Smooth muscle cell of the brain vasculature (primary cell): Measurements from ENCODE around the gene C20orf141.
"Not testable (repeated sequence)": the region's sequence is repeated elsewhere in the genome, so short reads cannot be mapped to it uniquely, and the experiment has no call there.

Experiments used
- DNase-seq: peaks from one replicate; pipeline ENCODE4 v3.0.0-alpha.2; 2012; ENCODE audit warnings: low read depth, low spot score

C20orf141 gene

DNA sequence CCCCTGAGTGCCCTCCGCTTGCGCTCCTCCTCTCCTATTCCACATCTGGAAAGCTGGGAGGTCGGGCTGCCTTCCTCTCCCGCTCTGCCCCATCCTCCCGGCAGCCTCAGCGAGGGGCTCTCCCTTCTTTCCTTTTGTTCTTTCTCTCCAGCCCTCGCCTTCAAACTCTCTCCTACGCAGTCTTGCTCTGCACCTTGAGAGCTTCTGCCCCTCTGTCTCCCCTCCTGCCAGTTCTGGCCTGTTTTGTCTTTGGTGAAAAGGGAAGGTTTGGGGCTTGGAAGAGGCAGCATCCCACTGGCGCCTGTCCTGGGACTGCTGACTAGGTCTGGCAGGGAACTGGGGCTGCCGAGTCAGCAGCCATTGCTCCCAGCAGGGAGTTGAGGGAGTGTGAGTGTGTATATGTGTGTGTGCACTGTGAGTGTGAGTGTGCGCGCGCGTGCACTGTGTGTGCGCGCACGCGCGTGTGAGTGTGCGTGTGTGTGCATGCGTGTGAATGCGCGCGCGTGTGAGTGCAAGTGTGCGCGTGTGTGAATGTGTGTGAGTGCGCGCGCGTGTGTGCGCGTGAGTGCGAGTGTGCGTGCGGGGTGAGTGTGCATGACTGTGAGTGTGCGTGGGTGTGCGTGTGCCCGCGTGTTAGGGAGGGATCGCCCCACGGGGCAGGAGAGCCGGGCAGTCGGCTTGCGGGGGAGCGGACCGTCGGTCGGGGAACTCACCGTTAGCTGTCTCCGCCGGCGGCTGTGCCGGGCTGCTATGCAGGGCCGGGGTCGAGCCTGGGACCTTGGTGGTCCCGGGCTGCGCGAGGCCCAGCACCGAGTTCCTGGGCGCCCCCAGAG, 14.9 kb upstream of the C20orf141 start:
- no peak for DNase-seq

DNA sequence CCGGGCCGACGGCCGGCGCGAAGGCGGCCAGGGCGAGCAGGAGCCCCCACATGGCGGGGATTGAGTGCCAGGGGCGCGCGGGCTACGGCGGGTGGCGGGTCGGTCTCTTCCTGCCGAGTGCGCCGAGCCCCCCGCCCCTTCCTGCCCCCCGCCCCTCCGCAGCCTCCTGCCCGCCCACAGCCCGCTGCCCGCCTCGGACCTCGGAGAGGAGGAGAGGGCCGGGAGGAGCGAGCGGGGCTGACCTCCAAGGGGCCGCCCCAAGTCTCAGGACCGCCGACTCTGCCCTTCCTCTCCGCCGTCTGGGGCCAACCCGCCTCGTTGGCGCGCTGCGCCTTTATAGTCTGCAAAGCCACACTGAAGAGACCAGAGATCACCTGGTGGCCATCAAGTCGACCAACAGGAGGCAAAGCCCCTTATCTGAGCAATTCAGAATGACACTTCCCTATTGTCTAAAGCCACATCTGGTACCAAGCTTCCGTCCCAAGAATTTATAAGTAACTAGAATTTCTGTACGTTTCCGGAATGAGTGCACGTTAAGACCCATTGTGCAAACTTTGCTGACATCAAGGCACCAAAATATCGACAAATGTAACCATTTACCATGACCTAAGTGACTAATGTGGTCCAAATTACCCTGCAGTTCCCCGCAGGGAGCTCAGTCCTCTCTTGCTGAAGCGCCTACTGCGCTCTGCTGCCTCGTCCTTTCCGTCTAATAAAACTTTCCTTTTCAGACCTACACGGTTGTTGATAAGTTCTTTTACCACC, 14.1 kb upstream of the C20orf141 start, which contains the start of gene CPXM1:
TSS of gene CPXM1 (minus strand) at position 107 of the 765 bp plus-strand sequence. CDS start at position 52, 55 bp downstream.
- DNase-seq, result no peak

DNA sequence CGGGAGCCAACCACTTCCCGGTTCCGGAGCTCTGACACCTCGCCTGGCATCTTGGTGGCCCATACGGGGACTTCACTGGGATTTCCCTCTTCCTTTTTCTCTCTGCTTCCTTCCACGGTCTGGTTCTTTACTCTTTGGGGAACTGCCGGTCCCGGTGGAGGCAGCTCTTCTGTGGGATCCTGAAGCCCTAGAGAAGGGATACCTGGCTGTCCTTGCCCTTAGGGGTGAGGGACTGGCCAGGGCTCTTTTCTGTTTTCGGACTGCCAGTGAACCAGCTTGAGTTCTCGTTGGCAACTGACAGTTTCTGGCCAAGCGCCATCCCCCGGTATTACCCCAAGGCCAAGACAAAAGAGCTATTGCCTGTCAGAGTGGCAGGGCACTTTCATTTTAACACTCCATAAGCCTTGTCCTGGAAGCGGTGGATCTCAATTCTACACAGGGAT, 13.5 kb upstream of the C20orf141 start:
- no peak for DNase-seq

DNA sequence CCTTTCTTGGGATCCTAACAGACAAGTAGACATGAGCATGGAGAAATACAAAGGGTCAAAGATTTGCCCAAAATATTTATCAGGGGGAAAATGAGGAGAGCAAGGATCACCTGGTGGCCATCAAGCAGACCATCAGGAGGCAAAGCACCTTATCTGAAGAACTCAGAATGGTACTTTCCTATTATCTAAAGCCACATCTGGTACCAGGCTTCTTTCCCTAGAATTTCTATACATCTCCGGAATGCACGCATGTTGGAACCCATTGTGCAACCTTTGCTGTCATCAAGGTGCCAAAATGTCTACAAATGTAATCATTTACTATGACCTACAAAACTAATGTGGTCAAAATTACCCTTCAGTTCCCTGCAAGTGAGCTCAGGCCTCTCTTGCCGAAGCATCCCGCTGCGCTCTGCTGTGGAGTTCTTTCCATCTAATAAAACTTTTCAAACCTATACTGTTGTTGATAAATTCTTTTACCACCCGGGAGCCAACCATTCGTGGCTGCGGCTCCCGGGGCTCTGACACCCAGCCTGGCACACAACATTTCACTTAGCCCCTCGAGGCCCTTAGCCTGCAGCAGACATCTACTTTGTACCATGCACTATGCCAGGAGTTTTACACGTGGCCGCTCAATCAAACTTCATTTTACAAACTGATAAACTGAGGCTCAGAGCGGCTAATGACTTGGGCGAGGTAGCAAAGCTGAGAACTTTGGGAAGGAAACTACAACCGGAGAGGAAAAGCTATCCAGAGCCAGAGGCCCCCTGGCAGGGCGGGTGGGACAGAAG, 10.6 kb upstream of the C20orf141 start:
- DNase-seq, result no peak

DNA sequence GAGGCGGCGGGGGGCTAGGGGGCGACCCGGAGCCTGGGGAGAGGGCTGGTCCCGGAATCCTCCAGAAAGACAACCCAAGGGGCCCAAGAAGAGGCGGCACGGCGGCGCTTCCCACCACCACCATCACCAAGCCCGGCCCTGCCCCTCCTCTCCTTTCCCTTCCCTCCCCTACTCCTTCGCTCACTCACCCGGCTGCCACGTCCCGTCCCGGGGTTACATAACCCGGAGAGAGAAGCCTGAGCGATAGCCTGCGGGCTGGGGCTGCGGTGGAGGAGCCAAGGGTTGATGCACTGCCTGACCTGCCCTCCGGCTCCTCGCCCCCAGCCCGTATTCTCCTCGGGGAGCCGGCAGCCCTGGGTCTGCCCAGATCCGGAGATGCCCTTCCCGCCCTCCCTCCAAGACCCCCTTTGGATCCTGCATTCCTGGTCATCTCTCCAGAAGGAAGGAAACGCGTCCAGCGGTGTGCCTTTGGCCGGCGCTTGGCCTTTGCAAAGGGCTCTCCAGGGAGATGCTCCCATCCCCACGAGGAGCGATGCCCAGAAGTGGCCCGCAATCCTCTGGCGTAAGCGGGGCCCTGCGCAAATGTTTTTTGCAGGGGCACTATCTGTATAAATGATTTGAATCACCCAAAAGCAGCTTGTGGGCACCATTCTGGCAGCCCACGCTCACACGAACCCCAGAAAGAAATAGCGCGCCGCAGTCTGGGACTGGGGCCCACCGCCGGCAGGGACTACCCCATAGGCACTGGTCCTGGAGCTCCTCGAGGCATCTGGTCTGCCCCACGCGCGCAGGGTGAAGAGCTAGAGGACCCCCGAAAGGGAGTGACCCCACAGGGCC, 9.7 kb upstream of the C20orf141 start:
- DNase-seq, result no peak

DNA sequence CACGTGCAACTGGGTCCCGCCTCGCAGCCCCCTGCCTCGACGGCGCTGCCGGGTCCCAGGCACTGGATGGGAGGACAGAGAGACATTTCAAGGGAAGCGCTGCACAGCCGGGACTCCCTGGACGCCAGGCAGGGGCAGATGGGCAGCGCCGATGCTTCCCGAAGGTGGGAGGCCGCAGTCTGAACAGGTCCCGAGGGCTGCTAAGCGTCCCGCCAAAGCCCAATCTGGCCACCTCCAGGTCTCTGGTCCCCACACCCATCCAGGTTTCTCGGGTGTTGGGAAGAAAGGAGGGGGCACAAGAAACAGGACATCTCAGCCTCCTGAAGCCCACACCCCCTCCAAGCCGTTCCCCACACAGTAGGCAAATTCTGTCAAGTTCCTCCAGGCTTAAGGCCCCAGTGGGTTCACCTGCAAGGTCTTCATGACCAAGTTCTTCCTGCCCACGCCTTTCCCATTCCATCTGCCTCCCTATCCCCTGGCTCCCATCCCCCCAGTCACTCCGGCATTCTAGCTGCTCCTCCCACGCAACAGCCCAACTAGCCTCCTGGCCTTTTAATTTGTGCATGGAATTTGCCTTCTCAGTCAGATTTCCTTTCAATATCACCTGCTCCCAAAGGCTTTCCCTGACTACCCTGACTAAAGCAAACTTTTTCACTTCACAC, 9.0 kb upstream of the C20orf141 start:
- no peak for DNase-seq

DNA sequence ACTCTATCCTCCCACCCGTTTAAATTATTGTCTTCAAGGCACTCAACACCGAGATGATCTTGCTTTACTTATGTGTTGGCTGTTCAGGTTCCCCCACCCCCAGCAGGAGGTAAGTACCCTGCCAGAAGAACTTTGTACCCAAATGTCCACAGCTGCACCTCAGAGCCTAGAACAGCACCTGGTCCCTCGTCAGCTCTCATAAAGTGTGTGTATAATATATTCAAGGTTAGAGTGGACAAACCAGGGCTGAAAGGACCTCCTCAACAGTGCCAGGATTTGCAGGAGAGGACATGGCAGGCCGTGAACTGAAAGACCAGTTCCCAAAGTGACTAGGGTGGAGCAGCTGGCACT, 8.5 kb upstream of the C20orf141 start:
- DNase-seq, result no peak

DNA sequence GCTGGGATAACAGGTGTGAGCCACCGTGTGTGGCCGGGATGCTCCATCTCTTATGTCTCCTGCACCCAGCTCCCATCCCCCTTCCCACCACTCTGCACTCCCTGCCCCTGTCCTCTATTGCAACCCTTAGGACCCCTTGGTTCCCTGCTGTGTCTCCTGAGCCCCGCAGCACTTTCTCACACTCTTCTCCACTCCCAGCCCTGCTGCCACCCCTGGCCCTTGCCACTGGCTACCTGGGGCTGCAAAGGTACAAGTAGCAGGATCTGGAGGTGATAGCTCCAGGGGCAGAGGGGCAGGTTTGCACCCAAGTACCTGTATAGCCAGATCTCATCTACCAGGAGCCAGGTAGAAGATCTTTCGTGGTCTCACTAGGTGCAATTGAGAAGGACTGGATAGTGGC, 7.8 kb upstream of the C20orf141 start:
- no peak for DNase-seq

DNA sequence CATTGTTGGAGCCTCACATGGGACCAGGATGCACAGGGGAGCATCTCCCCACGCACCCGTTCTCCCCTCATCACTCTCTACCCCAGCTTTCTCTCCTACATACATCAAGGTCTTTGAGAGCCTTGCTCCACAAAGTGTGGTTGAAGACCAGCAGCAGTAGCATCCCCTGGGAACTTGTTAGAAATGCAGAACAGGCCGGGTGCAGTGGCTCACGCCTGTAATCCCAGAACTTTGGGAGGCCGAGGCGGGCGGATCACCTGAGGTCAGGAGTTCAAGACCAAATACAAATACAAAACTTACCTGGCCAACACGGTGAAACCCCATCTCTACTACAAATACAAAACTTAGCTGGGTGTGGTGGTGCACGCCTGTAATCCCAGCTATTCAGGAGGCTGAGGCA, 6.9 kb upstream of the C20orf141 start:
- DNase-seq, result not testable (repeated sequence)

DNA sequence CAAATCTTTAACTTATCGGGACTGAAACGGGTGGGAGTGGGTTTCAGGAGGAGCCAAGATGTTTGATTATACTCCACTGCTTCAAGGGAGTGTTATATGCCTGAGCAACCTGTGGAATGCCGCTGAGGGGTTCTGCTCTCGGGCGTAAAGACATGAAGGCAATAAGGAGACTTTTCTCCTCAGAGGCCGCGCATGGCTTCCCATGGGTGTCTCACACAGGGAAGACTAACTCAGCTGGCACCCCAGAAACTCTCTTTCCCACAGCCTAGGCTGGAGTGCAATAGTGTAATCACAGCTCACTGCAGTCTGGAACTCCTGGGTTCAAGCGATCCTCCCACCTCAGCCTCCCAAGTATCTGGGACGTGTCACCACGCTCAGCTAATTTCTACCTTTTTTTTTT, 5.1 kb upstream of the C20orf141 start:
- DNase-seq, result no peak

DNA sequence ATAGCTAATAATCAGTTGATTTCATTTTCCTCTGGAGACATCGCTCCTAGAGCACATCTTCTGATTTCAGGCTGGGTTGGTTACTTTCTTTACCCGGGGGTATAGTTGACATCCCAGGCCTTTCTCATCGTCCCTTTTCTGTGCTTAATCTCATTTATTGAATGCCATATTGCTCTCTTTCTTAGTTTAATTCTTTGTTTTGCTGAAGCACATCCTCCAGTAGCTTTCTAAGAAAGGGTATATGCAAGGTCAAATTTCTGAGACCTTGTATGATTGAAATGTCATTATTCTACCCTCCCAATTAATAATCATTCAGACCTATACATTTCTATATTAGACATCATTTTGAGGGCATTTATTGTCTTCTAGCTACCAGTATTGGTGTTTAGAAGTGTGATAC, 2.6 kb upstream of the C20orf141 start:
- DNase-seq, result no peak

DNA sequence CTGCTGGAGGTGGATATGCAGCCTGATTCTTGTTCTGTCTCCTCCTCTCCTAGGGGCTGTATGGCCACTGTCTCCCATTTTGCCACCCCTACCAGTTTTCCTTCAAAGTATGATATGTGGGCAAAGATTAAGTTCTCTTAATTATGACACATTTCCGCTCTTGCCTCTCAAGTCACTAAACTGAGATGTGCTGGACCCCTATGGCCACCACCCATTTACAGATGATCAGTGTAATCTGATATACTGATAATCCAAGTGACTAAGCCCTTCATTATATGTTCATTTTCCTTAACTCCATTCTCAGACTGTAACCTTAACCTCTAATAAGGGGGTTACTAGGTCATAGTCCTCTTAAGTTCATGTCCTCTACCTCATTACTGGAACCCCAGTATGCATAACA, 711 bp upstream of the C20orf141 start:
- no peak for DNase-seq

DNA sequence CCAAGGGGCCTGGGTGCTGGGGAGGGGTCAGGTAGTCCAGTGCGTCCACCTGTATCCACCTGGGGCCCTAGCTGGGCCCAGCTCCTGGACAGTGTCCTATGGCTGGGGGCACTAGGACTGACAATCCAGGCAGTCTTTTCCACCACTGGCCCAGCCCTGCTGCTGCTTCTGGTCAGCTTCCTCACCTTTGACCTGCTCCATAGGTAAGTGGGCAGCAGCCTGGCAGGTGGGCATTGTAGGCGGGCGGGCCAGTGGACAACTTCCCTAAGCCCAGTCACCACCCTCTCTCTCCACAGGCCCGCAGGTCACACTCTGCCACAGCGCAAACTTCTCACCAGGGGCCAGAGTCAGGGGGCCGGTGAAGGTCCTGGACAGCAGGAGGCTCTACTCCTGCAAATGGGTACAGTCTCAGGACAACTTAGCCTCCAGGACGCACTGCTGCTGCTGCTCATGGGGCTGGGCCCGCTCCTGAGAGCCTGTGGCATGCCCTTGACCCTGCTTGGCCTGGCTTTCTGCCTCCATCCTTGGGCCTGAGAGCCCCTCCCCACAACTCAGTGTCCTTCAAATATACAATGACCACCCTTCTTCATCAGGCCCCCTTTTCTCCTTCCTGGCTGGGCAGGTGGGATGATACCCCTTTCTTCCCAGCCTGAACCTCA, 584 bp downstream of the C20orf141 start:
- DNase-seq, result no peak

DNA sequence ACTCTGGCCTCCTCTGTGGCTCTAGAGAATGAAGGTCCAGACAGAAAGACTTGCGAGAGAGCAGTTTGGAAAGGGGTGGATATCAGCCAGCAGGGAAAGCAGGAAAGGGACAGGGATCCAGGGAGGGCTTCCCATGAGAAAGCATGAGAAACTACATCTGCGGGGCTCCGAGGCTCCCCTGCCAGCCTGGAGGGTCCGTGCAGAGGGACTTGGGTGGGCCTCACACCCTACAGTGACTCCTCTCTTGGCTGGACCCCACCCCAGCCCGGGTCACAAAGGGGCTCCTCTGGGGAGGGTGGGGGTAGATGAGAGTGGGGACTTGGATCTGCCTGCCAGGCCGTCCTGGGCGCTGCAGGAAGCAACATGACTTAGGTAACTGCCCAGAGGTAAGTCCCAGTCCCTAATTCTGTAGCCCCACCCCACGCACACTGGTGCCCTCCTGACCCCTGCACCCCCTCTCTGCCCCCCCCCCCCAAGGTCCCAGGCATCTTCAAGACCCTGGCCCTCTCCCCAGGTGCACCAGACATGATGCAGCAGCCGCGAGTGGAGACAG, 1.3 kb downstream of the C20orf141 start, which contains the start of gene TMEM239:
TSS of gene TMEM239 (plus strand) at position 335 of the 553 bp plus-strand sequence. CDS start at position 526, 191 bp downstream.
- DNase-seq, result no peak

DNA sequence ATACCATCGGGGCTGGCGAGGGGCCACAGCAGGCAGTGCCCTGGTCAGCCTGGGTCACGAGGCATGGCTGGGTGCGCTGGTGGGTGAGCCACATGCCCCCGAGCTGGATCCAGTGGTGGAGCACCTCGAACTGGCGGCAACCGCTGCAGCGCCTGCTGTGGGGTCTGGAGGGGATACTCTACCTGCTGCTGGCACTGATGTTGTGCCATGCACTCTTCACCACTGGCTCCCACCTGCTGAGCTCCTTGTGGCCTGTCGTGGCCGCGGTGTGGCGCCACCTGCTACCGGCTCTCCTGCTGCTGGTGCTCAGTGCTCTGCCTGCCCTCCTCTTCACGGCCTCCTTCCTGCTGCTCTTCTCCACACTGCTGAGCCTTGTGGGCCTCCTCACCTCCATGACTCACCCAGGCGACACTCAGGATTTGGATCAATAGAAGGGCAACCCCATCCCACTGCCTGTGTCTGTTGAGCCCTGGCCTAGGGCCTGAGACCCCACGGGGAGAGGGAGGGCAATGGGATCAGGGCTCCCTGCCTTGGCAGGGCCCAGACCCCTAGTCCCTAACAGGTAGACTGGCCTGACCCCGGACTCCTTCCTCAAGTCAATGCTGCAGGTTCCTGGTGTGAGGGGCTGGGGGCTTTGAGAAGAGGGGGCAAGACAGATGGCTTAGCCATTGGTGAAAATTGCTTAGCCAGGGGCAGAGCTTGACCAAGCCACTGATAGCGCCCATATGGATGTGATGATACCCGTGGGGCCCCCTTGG, 2.0 kb downstream of the C20orf141 start:
- no peak for DNase-seq

DNA sequence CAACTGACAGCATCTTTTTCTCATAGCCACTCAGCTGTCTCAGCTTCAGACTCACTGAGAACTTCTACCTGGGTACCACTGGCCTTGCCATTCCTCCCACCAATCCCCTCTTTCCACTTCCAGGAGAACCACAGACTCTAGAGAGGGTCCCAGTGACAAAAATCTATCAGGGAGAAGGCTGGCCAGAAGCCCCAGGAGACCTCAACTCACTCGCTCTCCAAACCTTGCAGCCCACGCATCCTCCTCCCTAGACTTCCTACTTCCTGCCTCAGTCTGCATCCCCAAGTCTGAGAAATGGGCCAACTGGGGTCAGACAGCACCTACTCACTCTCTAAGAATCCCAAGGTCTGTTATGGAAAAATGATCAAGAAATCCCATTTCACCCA, 2.5 kb downstream of the C20orf141 start:
- no peak for DNase-seq

DNA sequence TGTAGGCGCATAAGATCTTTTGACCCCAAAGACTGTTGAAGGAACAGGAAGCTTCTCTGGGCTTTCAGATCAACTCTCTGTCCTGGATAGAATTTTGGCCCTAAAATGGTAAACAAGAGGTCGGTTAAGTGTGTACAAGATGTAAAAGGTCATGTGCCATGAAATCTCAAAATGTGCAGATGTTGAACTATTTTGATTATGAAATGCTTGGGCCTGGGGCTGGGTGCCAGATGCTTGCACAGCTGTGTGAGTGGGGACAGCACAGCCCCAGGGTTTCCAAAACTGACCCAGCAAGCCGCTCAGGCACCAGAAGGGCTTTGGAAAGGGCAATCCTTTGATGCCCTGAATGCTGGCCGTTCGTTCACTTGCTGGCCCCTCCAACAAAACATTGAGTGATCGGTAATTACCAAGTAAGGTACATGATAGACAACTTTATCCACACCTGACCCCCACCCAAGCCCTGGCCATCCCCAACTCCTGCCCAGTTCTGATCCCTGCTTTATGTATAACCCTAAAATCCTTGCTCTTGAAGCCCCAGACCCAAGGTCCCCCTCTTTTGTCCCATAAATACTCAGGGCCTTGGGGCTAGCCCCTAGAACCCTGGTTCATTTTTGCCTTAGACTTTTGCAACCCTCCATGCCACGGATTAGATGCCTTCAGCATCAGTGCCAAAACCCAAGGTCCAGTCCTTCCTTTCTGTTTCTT, 3.3 kb downstream of the C20orf141 start:
- no peak for DNase-seq
